HG02884 (cell line): ENCODE measurements around the gene CTBP2.

Experiments used
- ATAC-seq: cut with Tn5 transposase; IDR thresholded peaks from one replicate; pipeline ENCODE4 v1.9.1; 2021; ENCODE audit warnings: mild to moderate bottlenecking, moderate library complexity; ENCODE audit not compliant: unreplicated experiment

CTBP2 gene

GRCh38 chr10:125054216-125054615 is 106.1 kb downstream of the CTBP2 start:
- ATAC-seq, result no peak

- ATAC-seq, result no peak
Measured at GRCh38 chr10:125052146-125052545, 108.2 kb downstream of the CTBP2 start.

DNA sequence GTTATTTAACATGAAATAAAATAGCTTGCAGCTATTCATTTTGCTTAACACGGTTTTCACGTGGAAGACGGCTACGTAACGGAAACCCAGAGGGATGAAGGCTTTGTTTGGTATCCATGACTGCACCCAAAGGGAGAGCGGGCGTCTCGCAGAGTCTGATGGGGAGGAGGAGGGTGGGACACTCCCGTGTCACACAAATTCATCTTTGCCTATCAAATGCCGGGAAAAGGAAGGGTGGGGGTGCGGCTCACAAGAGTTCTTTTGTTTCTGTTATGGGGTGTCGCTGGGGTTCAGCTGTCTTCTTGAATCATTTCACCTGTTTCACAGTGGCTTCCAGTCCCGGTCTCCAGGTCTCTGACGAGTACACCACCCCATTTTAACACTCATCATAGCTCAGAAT is 110.0 kb downstream of the CTBP2 start:
- ATAC-seq, result no peak

GRCh38 chr10:125049216-125049881 is 111.0 kb downstream of the CTBP2 start:
- ATAC-seq, result no peak

DNA sequence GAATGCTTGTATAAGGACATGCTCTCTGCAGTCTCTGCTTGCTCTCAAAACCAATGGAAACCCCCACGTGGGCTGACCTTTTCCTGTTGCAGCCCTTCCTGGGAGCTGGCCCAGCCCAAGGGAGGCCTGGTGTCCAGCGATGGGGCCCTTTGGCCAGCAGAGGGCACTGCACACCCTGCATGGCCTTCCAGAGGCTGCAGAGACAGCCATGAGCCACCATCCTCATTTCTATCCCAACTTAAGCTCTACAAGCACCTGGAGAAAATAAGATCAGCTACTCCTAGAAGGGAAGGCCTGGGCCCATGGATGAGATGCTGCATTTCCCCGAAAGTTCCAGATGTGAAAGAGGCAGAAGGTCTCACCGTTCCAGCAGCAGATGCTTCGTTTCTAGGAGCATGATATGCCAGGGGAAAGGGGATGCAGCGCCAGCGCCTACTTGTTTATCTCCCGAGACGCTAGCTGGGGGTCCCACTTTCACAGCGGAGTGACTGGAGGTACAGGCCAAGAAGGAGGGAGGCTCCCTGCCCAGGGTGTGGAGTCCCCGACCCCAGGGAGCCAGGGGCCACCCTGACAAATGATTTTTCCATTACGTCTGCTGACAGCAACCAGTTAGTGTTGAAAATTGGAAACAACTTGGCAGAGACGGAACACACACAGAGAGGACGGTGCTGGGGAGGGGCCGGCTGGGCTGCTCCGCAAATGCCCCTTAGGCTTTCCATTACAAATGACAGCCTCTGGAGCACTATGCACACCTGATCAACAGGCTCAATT is 112.1 kb downstream of the CTBP2 start:
- peak; percentile 96 for ATAC-seq

- ATAC-seq, result no peak
Measured at GRCh38 chr10:125043841-125044658, 116.3 kb downstream of the CTBP2 start.

- ATAC-seq, result no peak
Measured at GRCh38 chr10:125041856-125042506, 118.4 kb downstream of the CTBP2 start.

DNA sequence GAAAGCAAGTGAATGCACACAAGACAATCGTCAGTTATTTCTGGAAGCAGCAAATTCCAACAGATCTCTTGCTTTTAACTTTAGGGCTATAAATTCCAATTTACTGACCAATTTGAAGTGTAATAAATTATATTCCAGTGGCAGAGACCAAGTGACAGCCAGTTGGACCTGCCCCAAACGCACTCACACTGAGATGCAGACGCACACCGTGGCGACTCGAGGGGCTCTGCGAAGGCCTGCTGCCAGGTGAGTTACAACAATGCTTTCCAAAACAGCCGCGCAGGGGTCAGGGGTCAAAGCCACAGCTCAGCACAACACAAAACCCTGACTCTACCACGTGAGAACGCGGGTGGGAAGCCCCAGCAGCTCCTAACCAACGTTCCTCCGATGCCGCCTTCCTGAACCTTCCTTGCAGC is 121.0 kb downstream of the CTBP2 start:
- no peak for ATAC-seq

DNA sequence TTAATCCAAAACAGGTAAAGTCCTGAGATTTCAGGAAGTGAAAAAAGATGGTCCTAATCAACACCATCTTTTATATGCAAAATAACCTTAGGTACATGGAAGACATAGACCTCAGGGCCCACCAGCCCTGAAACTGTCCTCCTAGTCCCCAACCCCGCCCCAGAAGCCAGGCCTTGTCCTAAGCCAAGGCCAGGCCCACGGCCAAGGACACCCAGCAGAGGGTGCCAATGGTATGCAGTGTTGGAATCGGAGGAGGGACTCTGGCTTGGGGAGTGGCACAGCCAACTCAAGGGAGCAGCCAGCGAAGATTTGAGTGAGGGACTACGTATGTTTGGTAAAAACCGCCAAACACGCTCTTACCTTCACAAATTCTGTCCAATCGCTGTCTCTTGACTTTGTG is 121.7 kb downstream of the CTBP2 start:
- no peak for ATAC-seq

DNA sequence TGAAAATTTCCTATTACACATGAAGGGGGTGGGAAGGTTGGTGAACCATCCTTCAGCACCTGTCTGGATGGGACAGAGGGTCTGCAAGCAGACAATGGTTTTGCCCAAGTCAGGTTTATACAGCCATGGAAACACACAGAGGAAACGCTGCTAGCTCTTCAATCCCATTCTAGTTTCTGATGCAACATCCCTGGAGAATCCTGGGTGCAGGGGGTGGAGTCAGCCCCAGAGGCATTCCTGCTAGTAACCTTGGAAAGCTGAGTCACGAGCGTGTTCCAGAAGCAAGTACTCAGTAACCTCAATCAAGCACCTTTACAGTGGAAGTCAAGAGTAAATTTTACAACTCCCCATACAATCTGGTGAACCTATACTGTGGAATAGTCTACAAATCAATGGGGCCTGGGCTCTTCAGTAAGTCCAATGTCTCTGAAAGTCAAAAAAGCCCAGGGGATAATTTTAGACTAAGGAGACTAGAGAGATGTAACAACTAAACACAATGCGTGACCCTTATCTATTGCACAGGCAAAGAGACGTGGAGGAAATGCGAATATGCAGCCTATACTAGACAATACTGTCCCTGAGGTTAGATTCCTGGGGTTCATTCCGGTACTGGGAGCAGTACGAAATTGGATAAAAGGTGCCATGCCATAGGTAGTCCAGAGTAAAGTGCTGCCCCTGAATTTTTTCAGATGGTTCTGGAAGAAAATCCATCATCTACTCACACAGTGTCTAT is 123.1 kb downstream of the CTBP2 start:
- no peak for ATAC-seq

DNA sequence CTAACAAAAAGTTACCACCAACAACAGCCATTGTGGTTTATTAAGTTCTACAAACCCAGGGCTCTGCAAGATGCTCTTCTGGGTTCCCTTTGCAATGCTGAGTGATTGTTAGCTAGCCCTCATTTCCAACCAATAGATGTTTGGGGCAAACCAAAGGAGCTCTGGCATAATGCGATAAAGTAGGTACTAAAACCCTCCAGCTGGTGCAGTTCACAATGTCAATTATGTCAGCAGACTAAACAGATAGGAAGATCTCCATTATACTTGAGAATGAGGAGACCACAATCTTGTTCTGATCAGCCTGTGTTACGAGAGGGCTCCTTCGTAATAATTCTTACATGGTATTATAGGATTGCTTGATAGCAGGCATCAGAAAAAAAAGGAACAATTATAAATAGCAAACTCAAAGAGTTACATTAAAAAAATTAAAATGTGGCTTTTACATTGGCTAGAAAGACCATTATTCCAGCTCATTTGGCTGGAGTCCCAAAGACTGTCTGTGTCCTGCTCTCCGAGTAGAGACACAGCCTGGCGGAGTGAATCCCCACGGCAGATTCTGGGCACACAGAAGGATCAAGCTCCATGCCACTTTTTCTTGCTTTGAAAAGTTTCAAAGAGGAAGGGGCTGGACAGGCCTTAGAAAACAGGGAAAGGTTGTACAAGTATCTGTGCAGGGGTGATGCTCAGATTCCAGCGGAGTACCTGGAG is 124.6 kb downstream of the CTBP2 start:
- no peak for ATAC-seq

DNA sequence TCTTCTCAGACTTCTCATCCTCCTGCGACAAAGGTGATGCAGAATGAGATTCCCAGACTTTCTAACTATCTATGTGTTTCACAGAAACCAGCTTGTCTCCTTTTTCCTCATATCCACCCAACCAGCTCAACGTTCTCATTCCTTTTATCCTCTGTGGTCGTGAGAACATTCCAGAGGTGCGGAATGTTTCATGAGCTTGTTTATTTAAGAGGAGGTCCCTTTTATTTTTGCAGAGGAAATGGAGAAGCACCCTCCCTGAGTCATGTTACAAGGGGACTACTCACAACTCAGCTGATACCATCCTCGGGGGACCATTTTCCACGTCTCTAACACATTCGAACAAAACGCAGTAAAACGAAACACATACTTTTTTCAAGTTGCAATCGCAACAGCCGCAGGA is 125.2 kb downstream of the CTBP2 start:
- no peak for ATAC-seq

GRCh38 chr10:125034675-125035074 is 125.7 kb downstream of the CTBP2 start:
- no peak for ATAC-seq

DNA sequence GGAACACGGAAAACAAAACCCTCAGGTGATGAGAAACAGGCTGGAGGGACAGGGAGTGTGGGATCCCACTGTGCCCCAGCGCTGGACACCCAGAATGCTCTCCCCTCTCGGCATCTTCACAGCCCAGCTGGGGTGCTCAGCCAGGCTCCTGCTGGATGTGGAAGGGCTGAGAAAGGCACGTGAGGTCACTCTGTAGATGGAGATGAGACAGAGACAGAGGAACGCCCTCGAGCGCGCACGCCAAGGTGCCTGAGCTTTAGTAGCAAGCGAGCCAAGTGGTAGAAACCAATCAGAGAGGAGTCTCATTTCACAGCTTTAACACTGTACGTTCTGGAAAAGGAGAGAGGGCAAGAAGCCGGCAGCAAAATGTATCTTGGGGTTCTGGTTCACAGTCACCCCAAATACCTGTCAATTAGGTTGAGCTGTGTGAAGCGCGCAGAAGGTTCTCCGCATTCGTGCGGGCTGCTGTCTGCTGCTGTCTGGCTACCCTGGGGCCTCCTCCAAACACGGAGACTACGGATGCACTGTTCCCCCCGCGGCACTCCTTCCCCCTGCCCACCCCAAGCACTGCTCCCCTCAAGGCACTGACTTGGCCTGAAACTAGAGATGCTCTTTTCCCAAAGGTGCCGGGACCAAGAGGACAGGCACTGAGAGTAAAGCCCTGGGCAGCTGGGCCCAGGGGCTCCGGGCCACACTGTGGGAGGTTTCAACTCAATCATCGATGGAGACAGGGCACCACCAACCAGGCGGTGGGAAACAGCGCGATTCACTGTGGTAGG is 127.0 kb downstream of the CTBP2 start:
- no peak for ATAC-seq

DNA sequence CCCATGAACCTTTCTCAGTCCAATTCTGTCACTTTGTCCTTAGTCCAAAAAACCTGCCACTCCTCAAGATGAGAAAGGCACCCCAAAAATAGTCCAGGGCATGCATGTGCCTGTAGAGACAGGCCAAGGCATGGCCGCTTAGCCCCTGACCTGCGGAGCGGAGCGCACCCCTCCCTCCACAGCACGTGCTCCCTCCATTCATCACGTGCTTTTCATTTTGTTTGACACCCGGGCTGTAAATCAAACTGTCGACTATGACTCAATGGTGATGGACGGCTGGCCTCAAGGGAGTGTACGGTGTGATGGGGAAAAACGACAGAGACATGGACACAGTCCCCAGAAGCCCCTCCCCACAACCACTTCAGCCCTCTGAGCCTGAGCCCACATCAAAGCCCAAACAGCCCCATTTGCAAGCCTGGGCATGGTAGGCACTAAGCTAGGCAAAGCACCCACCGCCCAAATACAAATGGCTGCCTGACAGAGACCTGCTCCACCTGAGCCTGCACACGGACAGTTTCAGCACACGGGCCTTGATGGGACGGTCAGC is 127.8 kb downstream of the CTBP2 start:
- no peak for ATAC-seq

GRCh38 chr10:125030567-125031197 is 129.7 kb downstream of the CTBP2 start:
- no peak for ATAC-seq

DNA sequence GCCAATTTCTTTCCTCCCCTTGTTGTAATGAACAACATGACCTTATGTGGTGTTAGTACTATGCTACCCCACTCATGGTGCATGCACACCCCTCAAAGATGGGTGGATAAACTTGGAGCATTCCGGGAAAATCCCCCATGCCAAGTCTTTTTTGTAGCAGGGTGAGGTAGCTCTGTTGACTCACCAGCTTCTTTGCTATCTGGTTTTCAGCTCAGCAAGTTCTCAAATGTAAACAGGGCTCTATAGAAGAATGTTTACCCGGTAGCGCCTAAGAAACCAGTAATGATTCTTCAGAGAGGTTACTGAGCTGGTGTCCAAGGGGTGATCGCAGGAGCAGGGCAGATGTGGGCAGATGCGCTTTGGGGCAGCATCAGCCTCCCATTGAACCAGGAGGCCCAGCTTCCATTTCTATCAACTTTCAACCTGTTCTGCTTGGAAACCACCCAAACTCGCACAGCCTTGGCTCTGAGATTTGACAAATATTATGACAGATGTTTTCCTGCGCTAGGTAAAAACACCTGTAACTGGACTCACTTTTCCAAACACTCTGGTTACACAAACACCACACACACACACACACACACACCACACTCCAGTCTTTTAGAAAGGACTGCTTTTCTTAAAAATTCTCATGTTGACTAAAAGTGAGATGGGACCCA is 130.7 kb downstream of the CTBP2 start:
- ATAC-seq, result no peak
